ENCODE results near the gene MAPK8IP3.

Gene MAPK8IP3

GRCh38 chr16:1762879-1763520 is 57.0 kb downstream of the MAPK8IP3 start:
- Histone ChIP-seq H2AFZ (ENCODE audit: low read length) (no peak overlapping the region), H3K4me1 (ENCODE audit: insufficient read depth, low read length, poor library complexity, severe bottlenecking) (no peaks in the 10 kb centered on the region), H3K9ac (ENCODE audit: low read depth, low read length, poor library complexity, severe bottlenecking) (no peak overlapping the region), H4K20me1 (ENCODE audit: insufficient read depth, low read length, poor library complexity, severe bottlenecking) (no peaks in the 10 kb centered on the region), H3K36me3 (ENCODE audit: insufficient read depth, low read length) (no peaks in the 10 kb centered on the region), H3F3A (ENCODE audit: low read depth) (no peaks in the 10 kb centered on the region), H3K27me3 (ENCODE audit: insufficient read depth, low read length, poor library complexity, severe bottlenecking) (no peaks in the 10 kb centered on the region), H3K79me2 (ENCODE audit: insufficient read depth, low read length) (no peaks in the 10 kb centered on the region), H3K9me2 (replicated peaks; ENCODE audit: low read depth, low read length) (no peaks in the 10 kb centered on the region), H3K4me3 (ENCODE audit: low read length, poor library complexity, severe bottlenecking) (no peak overlapping the region), H3K4me2 (ENCODE audit: low read depth, low read length, poor library complexity, severe bottlenecking) (no peak overlapping the region), H3K9me3 (ENCODE audit: insufficient read depth, low read depth, low read length) (no peaks in the 10 kb centered on the region)
- TF ChIP-seq CTCF (conservative IDR thresholded peaks at IDR 0.05; ENCODE audit: low read length) (no peak), EZH2phosphoT487 (IDR thresholded peaks at IDR 0.05; ENCODE audit: borderline replicate concordance) (no peak)

GRCh38 chr16:1763521-1764511 is 57.8 kb downstream of the MAPK8IP3 start:
- Histone ChIP-seq H2AFZ (ENCODE audit: low read length) (no peak overlapping the region), H3K4me2 (ENCODE audit: low read depth, low read length, poor library complexity, severe bottlenecking) (no peak overlapping the region), H3K79me2 (ENCODE audit: insufficient read depth, low read length) (no peaks in the 10 kb centered on the region), H3K27me3 (ENCODE audit: insufficient read depth, low read length, poor library complexity, severe bottlenecking) (no peaks in the 10 kb centered on the region), H3K9me2 (replicated peaks; ENCODE audit: low read depth, low read length) (no peaks in the 10 kb centered on the region), H3K36me3 (ENCODE audit: insufficient read depth, low read length) (no peaks in the 10 kb centered on the region), H3F3A (ENCODE audit: low read depth) (no peaks in the 10 kb centered on the region), H3K4me1 (ENCODE audit: insufficient read depth, low read length, poor library complexity, severe bottlenecking) (no peaks in the 10 kb centered on the region), H3K9me3 (ENCODE audit: insufficient read depth, low read depth, low read length) (no peaks in the 10 kb centered on the region), H3K4me3 (ENCODE audit: low read length, poor library complexity, severe bottlenecking) (no peak overlapping the region), H3K9ac (ENCODE audit: low read depth, low read length, poor library complexity, severe bottlenecking) (no peak overlapping the region), H4K20me1 (ENCODE audit: insufficient read depth, low read length, poor library complexity, severe bottlenecking) (no peaks in the 10 kb centered on the region)
- TF ChIP-seq EZH2phosphoT487 (IDR thresholded peaks at IDR 0.05; ENCODE audit: borderline replicate concordance) (no peak), CTCF (conservative IDR thresholded peaks at IDR 0.05; ENCODE audit: low read length) (no peak)

- Histone ChIP-seq H3K9ac (ENCODE audit: low read depth, low read length, poor library complexity, severe bottlenecking) (no peak overlapping the region), H3F3A (ENCODE audit: low read depth) (no peaks in the 10 kb centered on the region), H3K27me3 (ENCODE audit: insufficient read depth, low read length, poor library complexity, severe bottlenecking) (no peaks in the 10 kb centered on the region), H3K9me2 (replicated peaks; ENCODE audit: low read depth, low read length) (no peaks in the 10 kb centered on the region), H4K20me1 (ENCODE audit: insufficient read depth, low read length, poor library complexity, severe bottlenecking) (no peaks in the 10 kb centered on the region), H3K4me3 (ENCODE audit: low read length, poor library complexity, severe bottlenecking) (no peak overlapping the region), H3K79me2 (ENCODE audit: insufficient read depth, low read length) (no peaks in the 10 kb centered on the region), H3K4me1 (ENCODE audit: insufficient read depth, low read length, poor library complexity, severe bottlenecking) (no peaks in the 10 kb centered on the region), H3K4me2 (ENCODE audit: low read depth, low read length, poor library complexity, severe bottlenecking) (no peak overlapping the region), H3K9me3 (ENCODE audit: insufficient read depth, low read depth, low read length) (no peaks in the 10 kb centered on the region), H2AFZ (ENCODE audit: low read length) (no peak overlapping the region), H3K36me3 (ENCODE audit: insufficient read depth, low read length) (no peaks in the 10 kb centered on the region)
- TF ChIP-seq CTCF (conservative IDR thresholded peaks at IDR 0.05; ENCODE audit: low read length) = no peak
- TF ChIP-seq EZH2phosphoT487 (IDR thresholded peaks at IDR 0.05; ENCODE audit: borderline replicate concordance) = no peak
Observed at GRCh38 chr16:1764971-1765370, 59.0 kb downstream of the MAPK8IP3 start.

Data from Loucy (cell line).